IMR-90 (cell line): Measurements from ENCODE around the gene SLC44A2.

ENCODE experiments used
- CEBPB ChIP-seq: IDR thresholded peaks from 2 replicates; pipeline ENCODE4 v1.6.1; 2012; ENCODE audit warnings: low read depth, low read length, improper control_type of control experiment
- CHD1 ChIP-seq: IDR thresholded peaks from 2 replicates; pipeline ENCODE4 v1.6.1; 2012; ENCODE audit warnings: low read depth, low read length, improper control_type of control experiment
- CTCF ChIP-seq: conservative IDR thresholded peaks from 2 replicates; pipeline ENCODE4 v1.5.1; 2012; ENCODE audit warnings: mild to moderate bottlenecking, low read depth, low read length, improper control_type of control experiment
- ELK1 ChIP-seq: fragments of 150-350 bp; IDR thresholded peaks from 2 replicates; pipeline ENCODE4 v1.6.1; 2016; ENCODE audit warnings: low read depth, mild to moderate bottlenecking, low read length, moderate library complexity, borderline replicate concordance
- FOS ChIP-seq: fragments of 150-350 bp; IDR thresholded peaks from 2 replicates; pipeline ENCODE4 v1.6.1; 2016; ENCODE audit warnings: low read depth, low read length
- MAFK ChIP-seq: IDR thresholded peaks from 2 replicates; pipeline ENCODE4 v1.6.1; 2012; ENCODE audit warnings: low read depth, low read length, improper control_type of control experiment
- MAZ ChIP-seq: IDR thresholded peaks from 2 replicates; pipeline ENCODE4 v1.6.1; 2012; ENCODE audit warnings: low read depth, mild to moderate bottlenecking, low read length, improper control_type of control experiment, moderate library complexity, borderline replicate concordance
- MXI1 ChIP-seq: IDR thresholded peaks from 2 replicates; pipeline ENCODE4 v1.6.1; 2012; ENCODE audit warnings: low read depth, mild to moderate bottlenecking, low read length, moderate library complexity, borderline replicate concordance
- NFE2L2 ChIP-seq: fragments of 150-350 bp; IDR thresholded peaks from 2 replicates; pipeline ENCODE4 v1.6.1; 2016; ENCODE audit warnings: low read depth, mild to moderate bottlenecking, low read length
- POLR2A ChIP-seq: IDR thresholded peaks from 2 replicates; pipeline ENCODE4 v1.6.1; 2012; ENCODE audit warnings: mild to moderate bottlenecking, low read depth, low read length
- RAD21 ChIP-seq: IDR thresholded peaks from 2 replicates; pipeline ENCODE4 v1.6.1; 2012; ENCODE audit warnings: low read length, improper control_type of control experiment
- RCOR1 ChIP-seq: IDR thresholded peaks from 2 replicates; pipeline ENCODE4 v1.6.1; 2012; ENCODE audit warnings: mild to moderate bottlenecking, low read length, improper control_type of control experiment; ENCODE audit not compliant: insufficient replicate concordance
- RFX5 ChIP-seq: IDR thresholded peaks from 2 replicates; pipeline ENCODE4 v1.8.0; 2012; ENCODE audit warnings: low read depth, mild to moderate bottlenecking, low read length, moderate library complexity
- USF2 ChIP-seq: fragments of 150-350 bp; IDR thresholded peaks from 2 replicates; pipeline ENCODE4 v1.6.1; 2017; ENCODE audit warnings: mild to moderate bottlenecking, antibody characterized with exemption, low read length, low read depth

- TF ChIP-seq CTCF (0 out of 2 replicates have a peak, but pooled peaks have one; percentile 17), MXI1 (no peak; the same call in 1 of the 2 replicates), RFX5 (no peak), MAZ (no peak), CEBPB (no peak), ELK1 (no peak), RCOR1 (peak; percentile 33), POLR2A (no peak), RAD21 (no peak), USF2 (no peak), NFE2L2 (no peak), FOS (no peak), MAFK (no peak), CHD1 (0 out of 2 replicates have a peak, but pooled peaks have one; percentile 58)
Measured at GRCh38 chr19:10655457-10656312, 30.3 kb downstream of the SLC44A2 start.
